NCI-H2227 treated with DMSO at 0.1 percent for 48 hours (cell line): ENCODE results near the gene LAMTOR4.

Source experiments
- DNase-seq: peaks from one replicate; lab custom pipeline; 2025; lab: John Stamatoyannopoulos, UW

The LAMTOR4 gene

GRCh38 chr7:100153708-100154535 lies 5.2 kb downstream of the LAMTOR4 start:
- DNase-seq = no peak

- no peak for DNase-seq
Observed at GRCh38 chr7:100154651-100155491, 6.2 kb downstream of the LAMTOR4 start.

GRCh38 chr7:100155553-100156317 lies 7.0 kb downstream of the LAMTOR4 start:
- no peak for DNase-seq

- DNase-seq = no peak
Observed at GRCh38 chr7:100156331-100157068, 7.8 kb downstream of the LAMTOR4 start.

GRCh38 chr7:100157069-100157333 lies 8.3 kb downstream of the LAMTOR4 start:
- no peak for DNase-seq

- DNase-seq = peak; percentile 28
Observed at GRCh38 chr7:100157334-100158228, 8.9 kb downstream of the LAMTOR4 start.

- peak; percentile 92 for DNase-seq
Observed at GRCh38 chr7:100158229-100159098, 9.7 kb downstream of the LAMTOR4 start, which contains the start of gene TRAPPC14. Gene TRAPPC14 (minus strand): TSS chr7:100158723. CDS start chr7:100158499, 224 bp downstream.

- DNase-seq = no peak
Observed at GRCh38 chr7:100159099-100159623, 10.4 kb downstream of the LAMTOR4 start.

GRCh38 chr7:100160067-100160466 lies 11.3 kb downstream of the LAMTOR4 start:
- no peak for DNase-seq

GRCh38 chr7:100163006-100163531 lies 14.4 kb downstream of the LAMTOR4 start:
- no peak for DNase-seq

- no peak for DNase-seq
Observed at GRCh38 chr7:100163871-100164270, 15.2 kb downstream of the LAMTOR4 start.

- DNase-seq = no peak
Observed at GRCh38 chr7:100166317-100166940, 17.7 kb downstream of the LAMTOR4 start.

GRCh38 chr7:100166970-100167911 lies 18.5 kb downstream of the LAMTOR4 start:
- DNase-seq = no peak

- no peak for DNase-seq
Observed at GRCh38 chr7:100167912-100168323, 19.2 kb downstream of the LAMTOR4 start.

- DNase-seq = no peak
Observed at GRCh38 chr7:100169147-100169850, 20.6 kb downstream of the LAMTOR4 start.

GRCh38 chr7:100170101-100170897 lies 21.6 kb downstream of the LAMTOR4 start:
- DNase-seq = no peak
